Esophagus squamous epithelium (tissue), 5 donors: Measurements from ENCODE around the gene SPACA4. TPM values are rescaled to one million over a fixed set of nuclear protein-coding genes. Genes with fewer than 3 reads are reported as not detected.

Experiments used
- DNase-seq: peaks from one replicate; lab custom pipeline; 2025; lab: John Stamatoyannopoulos, UW
- H3K27ac ChIP-seq, 4 donors: fragments of 200-600 bp; sonication (generic); one replicate each; pipeline ENCODE4 v1.5.1; 2016 to 2019; ENCODE audit warnings: mild to moderate bottlenecking in 1 of 4
- H3K27me3 ChIP-seq, 4 donors: fragments of 200-600 bp; sonication (generic); 1 replicate in 3 of 4; 2 replicates in 1 of 4; pipeline versions ENCODE4 v1.5.1 to v1.6.0; 2017 to 2021; ENCODE audit warnings: antibody characterized with exemption in 1 of 4
- H3K36me3 ChIP-seq, 3 donors: fragments of 200-600 bp; sonication (generic); one replicate each; pipeline ENCODE4 v1.5.1; 2016 to 2019
- H3K4me1 ChIP-seq, 3 donors: fragments of 200-600 bp; sonication (generic); one replicate each; pipeline ENCODE4 v1.5.1; 2017 to 2019
- H3K4me3 ChIP-seq, 4 donors: fragments of 200-600 bp; sonication (generic); 1 replicate in 3 of 4; 2 replicates in 1 of 4; pipeline ENCODE4 v1.5.1; 2016 to 2019; ENCODE audit warnings: mild to moderate bottlenecking in 2 of 4, moderate library complexity in 1 of 4
- H3K9me3 ChIP-seq, 3 donors: fragments of 200-600 bp; sonication (generic); one replicate each; pipeline ENCODE4 v1.5.1; 2016 to 2019
- CTCF ChIP-seq, 6 experiments: fragments of 450-650 bp in 4 of 6; fragments of 200-600 bp in 2 of 6; sonication (generic) in 2 of 6; IDR thresholded peaks; one replicate each; pipeline ENCODE4 v1.5.1; 2016 to 2019; ENCODE audit warnings: antibody characterized with exemption in 6 of 6, mild to moderate bottlenecking in 4 of 6, moderate library complexity in 4 of 6
- POLR2A ChIP-seq, 4 donors: fragments of 450-650 bp; IDR thresholded peaks; one replicate each; pipeline ENCODE4 v1.6.1; 2017; ENCODE audit warnings: antibody characterized with exemption in 4 of 4, mild to moderate bottlenecking in 4 of 4, moderate library complexity in 3 of 4
- WGBS, 2 donors: methylation state at CpG; one replicate each; pipeline ENCODE4 v1.1.5; 2018; 5-methylcytosine and 5-hydroxymethylcytosine counted together
- intact Hi-C: fragments of 100-400 bp; cut with DNase I; formaldehyde crosslinking; loops from one replicate; pipeline ENCODE4 v1.15.0; 2022
- total RNA-seq, 4 donors: library from RNA; depleted of rRNA; stranded (reverse); fragments of >200 nt; gene quantifications; one replicate each; pipeline ENCODE4 v1.1.0, GENCODE V29; 2016
- donor health status: DM: yes; HTN: yes; CAD: no.

SPACA4 gene
- total RNA-seq, 4 donors from 2014 or later, result 1.3 to 1.7 (median 1.4) TPM; not detected in 1

GRCh38 chr19:48618278-48618915 is 11.9 kb downstream of the SPACA4 start:
- DNase-seq, result no peak
- Histone ChIP-seq H3K9me3 (no peaks in the 10 kb centered on the region), H3K27me3 (no peaks in the 10 kb centered on the region), H3K4me3 (peak overlapping the region; percentile 75 to 96 (median 82)), H3K27ac (peak overlapping the region; percentile 91 to 96 (median 94)), H3K4me1 (peaks cover 36 to 88% (median 45%) of the 10 kb centered on the region in 3 donors), H3K36me3 (peaks cover 17 to 37% (median 24%) of the 10 kb centered on the region in 3 donors)
- intact Hi-C loops, result no loop called here
- TF ChIP-seq POLR2A (IDR thresholded peaks at IDR 0.05), result no peak
- no peak for TF ChIP-seq CTCF (IDR thresholded peaks at IDR 0.05)
- 1% methylated on average over 18 of the region's 18 CpGs for WGBS, 2 donors

- WGBS, 2 donors, result 0% methylated on average over 25 to 29 of the region's 69 CpGs
- peak within 1 kb of the TSS; percentile 75 to 96 (median 82) for H3K4me3 ChIP-seq
- peaks cover 41 to 90% (median 48%) of the 10 kb centered on the region in 3 donors for H3K4me1 ChIP-seq
- H3K27me3 ChIP-seq, result no peaks in the 10 kb centered on the region
- peak within 1 kb of the TSS; percentile 91 to 96 (median 94) for H3K27ac ChIP-seq
- no peaks in the 10 kb centered on the region for H3K9me3 ChIP-seq
- DNase-seq, result peak; percentile 89
- TF ChIP-seq CTCF (IDR thresholded peaks at IDR 0.05) (peak in 2 of 6 experiments; percentile 17 to 38), POLR2A (IDR thresholded peaks at IDR 0.05) (peak in 3 of 4 donors; percentile 85 to 92 (median 92))
- H3K36me3 ChIP-seq, result peaks cover 17 to 37% (median 24%) of the 10 kb centered on the region in 3 donors
- intact Hi-C loops, result no loop called here
Observed at GRCh38 chr19:48618916-48619691, 12.6 kb downstream of the SPACA4 start, which contains the start of the genes RPL18 and SPHK2. Gene RPL18, minus strand, starts transcription at chr19:48619178. Its CDS starts 35 bp downstream, at chr19:48619143. Gene SPHK2, plus strand, starts transcription at chr19:48619506. Its CDS starts 1,009 bp downstream, at chr19:48620515.

GRCh38 chr19:48619692-48620585 is 13.4 kb downstream of the SPACA4 start:
- peak overlapping the region; percentile 75 to 96 (median 82) for H3K4me3 ChIP-seq
- intact Hi-C loops, result no loop called here
- H3K4me1 ChIP-seq, result peaks cover 49 to 89% (median 54%) of the 10 kb centered on the region in 3 donors
- H3K27ac ChIP-seq, result peak overlapping the region; percentile 91 to 96 (median 94)
- H3K36me3 ChIP-seq, result peaks cover 17 to 34% (median 24%) of the 10 kb centered on the region in 3 donors
- H3K9me3 ChIP-seq, result no peaks in the 10 kb centered on the region
- TF ChIP-seq CTCF (IDR thresholded peaks at IDR 0.05) (peak in 1 of 6 experiments; percentile 21), POLR2A (IDR thresholded peaks at IDR 0.05) (no peak)
- DNase-seq, result no peak
- no peaks in the 10 kb centered on the region for H3K27me3 ChIP-seq
- WGBS, 2 donors, result 10 to 46% methylated on average over 4 to 5 of the region's 6 CpGs

- TF ChIP-seq CTCF (IDR thresholded peaks at IDR 0.05) (no peak), POLR2A (IDR thresholded peaks at IDR 0.05) (no peak)
- Histone ChIP-seq H3K36me3 (peaks cover 0 to 18% (median 0%) of the 10 kb centered on the region in 3 donors), H3K4me3 (peak overlapping the region; percentile 23 to 71 (median 46)), H3K27me3 (no peaks in the 10 kb centered on the region), H3K4me1 (peaks cover 25 to 86% (median 40%) of the 10 kb centered on the region in 3 donors), H3K27ac (peak overlapping the region; percentile 75 to 91 (median 88)), H3K9me3 (no peaks in the 10 kb centered on the region)
- WGBS, 2 donors, result 19 to 26% methylated on average over 8 of the region's 8 CpGs
- no peak for DNase-seq
- intact Hi-C loops, result no loop called here
Observed at GRCh38 chr19:48623556-48624066, 17.1 kb downstream of the SPACA4 start.
